ENCODE results near the gene FIP1L1. TPM values are rescaled to one million over a fixed set of nuclear protein-coding genes. Genes with fewer than 3 reads are reported as not detected.
"Not testable (repeated sequence)": the region's sequence is repeated elsewhere in the genome, so short reads cannot be mapped to it uniquely, and the experiment has no call there.

The FIP1L1 gene, protein sequence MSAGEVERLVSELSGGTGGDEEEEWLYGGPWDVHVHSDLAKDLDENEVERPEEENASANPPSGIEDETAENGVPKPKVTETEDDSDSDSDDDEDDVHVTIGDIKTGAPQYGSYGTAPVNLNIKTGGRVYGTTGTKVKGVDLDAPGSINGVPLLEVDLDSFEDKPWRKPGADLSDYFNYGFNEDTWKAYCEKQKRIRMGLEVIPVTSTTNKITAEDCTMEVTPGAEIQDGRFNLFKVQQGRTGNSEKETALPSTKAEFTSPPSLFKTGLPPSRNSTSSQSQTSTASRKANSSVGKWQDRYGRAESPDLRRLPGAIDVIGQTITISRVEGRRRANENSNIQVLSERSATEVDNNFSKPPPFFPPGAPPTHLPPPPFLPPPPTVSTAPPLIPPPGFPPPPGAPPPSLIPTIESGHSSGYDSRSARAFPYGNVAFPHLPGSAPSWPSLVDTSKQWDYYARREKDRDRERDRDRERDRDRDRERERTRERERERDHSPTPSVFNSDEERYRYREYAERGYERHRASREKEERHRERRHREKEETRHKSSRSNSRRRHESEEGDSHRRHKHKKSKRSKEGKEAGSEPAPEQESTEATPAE
- 10 to 100 TPM; 76.2 to 94.0 (median 85.6) TPM for total RNA-seq
- total RNA-seq (2013): 102 TPM

DNA sequence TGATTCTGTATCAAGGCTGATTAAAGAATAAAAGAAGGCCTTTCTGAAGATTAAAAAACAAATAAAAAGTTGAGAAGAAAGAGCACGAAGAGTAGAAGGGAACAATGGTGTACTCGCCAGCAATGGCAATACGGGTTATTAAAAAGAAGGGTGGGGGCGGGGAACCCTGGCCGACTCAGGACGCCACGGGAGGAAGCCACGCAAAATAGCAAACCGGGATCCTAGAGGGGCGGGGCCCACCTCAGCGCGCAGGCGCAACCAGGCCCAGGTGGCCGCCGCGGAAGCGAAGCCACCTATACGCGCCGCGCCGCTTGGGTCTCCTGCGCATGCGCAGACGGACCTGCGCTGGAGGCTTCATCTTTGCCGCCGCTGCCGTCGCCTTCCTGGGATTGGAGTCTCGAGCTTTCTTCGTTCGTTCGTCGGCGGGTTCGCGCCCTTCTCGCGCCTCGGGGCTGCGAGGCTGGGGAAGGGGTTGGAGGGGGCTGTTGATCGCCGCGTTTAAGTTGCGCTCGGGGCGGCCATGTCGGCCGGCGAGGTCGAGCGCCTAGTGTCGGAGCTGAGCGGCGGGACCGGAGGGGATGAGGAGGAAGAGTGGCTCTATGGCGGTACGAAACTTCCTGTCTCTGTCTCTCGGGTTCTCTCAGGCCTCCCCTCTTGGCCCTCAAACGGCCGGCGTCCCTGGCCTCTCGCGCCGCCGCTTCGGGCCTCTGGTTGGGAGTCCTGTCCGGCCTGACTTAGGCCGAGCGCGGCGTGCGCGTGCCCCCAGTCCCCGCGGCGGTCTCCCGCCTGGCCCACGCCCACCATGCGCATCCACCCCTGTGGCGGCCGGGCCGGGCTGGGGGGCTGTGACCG, at the start of gene FIP1L1:
FIP1L1 (plus strand) TSS at position 323 of the 852 bp plus-strand sequence; CDS start at position 521, 198 bp downstream.
- Histone ChIP-seq H3K27ac (ENCODE audit: low read length) (peak within 1 kb of the TSS; percentile 94), H3K4me1 (ENCODE audit: control insufficient read depth, insufficient read depth, low read length) (peaks cover 5% of the 10 kb centered on the region), H3K4me3 (ENCODE audit: low read length) (peak within 1 kb of the TSS; percentile 98), H3K9me3 (ENCODE audit: control insufficient read depth, insufficient read depth, low read length) (no peaks in the 10 kb centered on the region), H3K27me3 (ENCODE audit: control insufficient read depth, insufficient read depth, low read length) (no peaks in the 10 kb centered on the region), H3K36me3 (ENCODE audit: control insufficient read depth, insufficient read depth, low read length) (peaks cover 4% of the 10 kb centered on the region)
- Mint-ChIP-seq H3K36me3 (no peaks in the 10 kb centered on the region), H3K27me3 (ENCODE audit: low read depth in 2 of 2) (peaks cover 4 to 7% of the 10 kb centered on the region in 2 donors), H3K27ac (peak within 1 kb of the TSS; percentile 95 to 97), H3K4me3 (peak within 1 kb of the TSS; percentile 97), H3K9me3 (no peaks in the 10 kb centered on the region), H3K4me1 (peaks cover 36% of the 10 kb centered on the region in 2 donors)
- intact Hi-C loops (cut with micrococcal nuclease): loop anchor here (1.0 to 5.0 kb wide), 2 partner anchors 11 to 685 kb away; partner anchors contain the start of genes CHIC2 and SCFD2
- TF ChIP-seq, protein P1, sequence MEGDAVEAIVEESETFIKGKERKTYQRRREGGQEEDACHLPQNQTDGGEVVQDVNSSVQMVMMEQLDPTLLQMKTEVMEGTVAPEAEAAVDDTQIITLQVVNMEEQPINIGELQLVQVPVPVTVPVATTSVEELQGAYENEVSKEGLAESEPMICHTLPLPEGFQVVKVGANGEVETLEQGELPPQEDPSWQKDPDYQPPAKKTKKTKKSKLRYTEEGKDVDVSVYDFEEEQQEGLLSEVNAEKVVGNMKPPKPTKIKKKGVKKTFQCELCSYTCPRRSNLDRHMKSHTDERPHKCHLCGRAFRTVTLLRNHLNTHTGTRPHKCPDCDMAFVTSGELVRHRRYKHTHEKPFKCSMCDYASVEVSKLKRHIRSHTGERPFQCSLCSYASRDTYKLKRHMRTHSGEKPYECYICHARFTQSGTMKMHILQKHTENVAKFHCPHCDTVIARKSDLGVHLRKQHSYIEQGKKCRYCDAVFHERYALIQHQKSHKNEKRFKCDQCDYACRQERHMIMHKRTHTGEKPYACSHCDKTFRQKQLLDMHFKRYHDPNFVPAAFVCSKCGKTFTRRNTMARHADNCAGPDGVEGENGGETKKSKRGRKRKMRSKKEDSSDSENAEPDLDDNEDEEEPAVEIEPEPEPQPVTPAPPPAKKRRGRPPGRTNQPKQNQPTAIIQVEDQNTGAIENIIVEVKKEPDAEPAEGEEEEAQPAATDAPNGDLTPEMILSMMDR (IDR thresholded peaks at IDR 0.05): no peak
- WGBS (ENCODE audit: insufficient coverage): 0% methylated on average over 85 of the region's 85 CpGs
- DNase-seq: peak; percentile 94 to 99
- peak; percentile 91 to 96 (median 94) for ATAC-seq

DNA sequence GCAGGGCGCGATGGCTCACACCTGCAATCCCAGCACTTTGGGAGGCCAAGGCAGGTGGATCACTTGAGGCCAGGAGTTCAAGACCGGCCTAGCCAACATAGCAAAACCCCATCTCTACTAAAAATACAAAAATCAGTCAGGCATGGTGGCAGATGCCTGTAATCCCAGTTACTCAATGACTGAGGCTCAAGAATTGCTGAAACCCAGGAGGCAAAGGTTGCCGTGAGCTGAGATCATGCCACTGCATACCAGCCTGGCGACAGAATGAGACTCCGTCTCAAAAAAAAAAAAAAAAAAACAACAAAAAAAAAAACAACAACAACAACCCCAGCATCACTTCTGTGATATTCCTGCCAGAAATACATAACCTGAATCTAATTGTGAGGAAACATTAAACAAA, 42.5 kb upstream of the FIP1L1 start:
- H3K36me3 Mint-ChIP-seq; H3K9me3 Mint-ChIP-seq; H3K9me3 ChIP-seq (ENCODE audit: control insufficient read depth, insufficient read depth, low read length); H3K27ac ChIP-seq (ENCODE audit: low read length); H3K4me3 Mint-ChIP-seq; H3K27ac Mint-ChIP-seq; intact Hi-C loops (cut with micrococcal nuclease); H3K4me3 ChIP-seq (ENCODE audit: low read length); H3K4me1 ChIP-seq (ENCODE audit: control insufficient read depth, insufficient read depth, low read length); H3K36me3 ChIP-seq (ENCODE audit: control insufficient read depth, insufficient read depth, low read length); H3K27me3 ChIP-seq (ENCODE audit: control insufficient read depth, insufficient read depth, low read length); ATAC-seq; H3K27me3 Mint-ChIP-seq (ENCODE audit: low read depth in 2 of 2); DNase-seq: not testable (repeated sequence)
- 100% methylated on average over 6 of the region's 6 CpGs for WGBS (ENCODE audit: insufficient coverage)
- peaks cover 4 to 17% of the 10 kb centered on the region in 2 donors for H3K4me1 Mint-ChIP-seq

DNA sequence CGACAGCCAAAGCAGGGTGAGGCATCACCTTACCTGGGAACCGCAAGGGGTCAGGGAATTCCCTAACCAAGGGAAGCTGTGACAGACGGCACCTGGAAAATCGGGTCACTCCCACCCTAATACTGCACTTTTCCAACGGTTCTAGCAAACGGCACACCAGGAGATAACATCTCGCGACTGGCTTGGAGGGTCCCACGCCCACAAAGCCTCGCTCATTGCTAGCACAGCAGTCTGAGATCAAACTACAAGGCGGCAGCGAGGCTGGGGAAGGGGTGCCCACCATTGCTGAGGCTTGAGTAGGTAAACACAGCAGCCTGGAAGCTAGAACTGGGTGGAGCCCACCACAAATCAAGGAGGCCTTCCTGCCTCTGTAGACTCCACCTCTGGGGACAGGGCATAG, 37.3 kb upstream of the FIP1L1 start:
- H3K27ac Mint-ChIP-seq; H3K4me3 ChIP-seq (ENCODE audit: low read length); H3K9me3 Mint-ChIP-seq; DNase-seq; H3K36me3 ChIP-seq (ENCODE audit: control insufficient read depth, insufficient read depth, low read length); H3K27me3 ChIP-seq (ENCODE audit: control insufficient read depth, insufficient read depth, low read length); H3K27me3 Mint-ChIP-seq (ENCODE audit: low read depth in 2 of 2); intact Hi-C loops (cut with micrococcal nuclease); H3K9me3 ChIP-seq (ENCODE audit: control insufficient read depth, insufficient read depth, low read length); H3K36me3 Mint-ChIP-seq; H3K27ac ChIP-seq (ENCODE audit: low read length); H3K4me1 ChIP-seq (ENCODE audit: control insufficient read depth, insufficient read depth, low read length); ATAC-seq; H3K4me3 Mint-ChIP-seq: not testable (repeated sequence)
- H3K4me1 Mint-ChIP-seq: peaks cover 4 to 20% of the 10 kb centered on the region in 2 donors
- WGBS (ENCODE audit: insufficient coverage): 97% methylated on average over 12 of the region's 12 CpGs

DNA sequence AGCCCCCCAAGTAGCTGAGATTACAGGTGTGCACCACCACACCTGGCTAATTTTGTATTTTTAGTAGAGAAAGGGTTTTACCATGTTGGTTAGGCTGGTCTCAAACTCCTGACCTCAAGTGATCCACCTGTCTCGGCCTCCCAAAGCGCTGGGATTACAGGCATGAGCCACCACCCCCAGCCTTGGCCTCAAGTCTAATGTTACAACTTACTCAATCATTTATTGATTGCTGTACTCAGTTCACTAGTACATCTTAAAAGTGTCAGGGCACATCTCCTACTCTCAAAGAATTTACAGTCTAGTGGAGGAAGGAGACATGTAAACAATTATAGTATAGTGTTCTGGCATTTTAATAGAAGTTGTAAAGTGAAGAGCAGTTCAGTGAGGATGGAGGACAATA, 31.0 kb upstream of the FIP1L1 start:
- H3K36me3 Mint-ChIP-seq; intact Hi-C loops (cut with micrococcal nuclease); H3K4me1 ChIP-seq (ENCODE audit: control insufficient read depth, insufficient read depth, low read length); H3K4me3 ChIP-seq (ENCODE audit: low read length); H3K4me1 Mint-ChIP-seq; H3K4me3 Mint-ChIP-seq; ATAC-seq; H3K9me3 Mint-ChIP-seq; H3K27me3 ChIP-seq (ENCODE audit: control insufficient read depth, insufficient read depth, low read length); H3K27ac ChIP-seq (ENCODE audit: low read length); H3K9me3 ChIP-seq (ENCODE audit: control insufficient read depth, insufficient read depth, low read length); DNase-seq; H3K27me3 Mint-ChIP-seq (ENCODE audit: low read depth in 2 of 2): not testable (repeated sequence)
- H3K36me3 ChIP-seq (ENCODE audit: control insufficient read depth, insufficient read depth, low read length): peaks cover 20% of the 10 kb centered on the region
- WGBS (ENCODE audit: insufficient coverage): 100% methylated on average over 2 of the region's 2 CpGs
- H3K27ac Mint-ChIP-seq: peak overlapping the region in 1 of 2 donors; percentile 5
